Activated CD8-positive, alpha-beta memory T cell treated with anti-CD3 and anti-CD28 coated beads for 36 hours (primary cell): Measurements from ENCODE around the gene CTPS2. TPM values are rescaled to one million over a fixed set of nuclear protein-coding genes. Genes with fewer than 3 reads are reported as not detected.

Experiments used
- CTCF ChIA-PET: fragments of 350-600 bp; sonication (Branson Sonifier 250); formaldehyde crosslinking; loops from one replicate; lab custom pipeline; 2021; ENCODE audit warnings: antibody characterized with exemption; lab: Charles Lee
- POLR2A ChIA-PET: fragments of 350-600 bp; sonication (Branson Sonifier 250); formaldehyde crosslinking; loops from one replicate; lab custom pipeline; 2021; ENCODE audit warnings: antibody characterized with exemption; lab: Charles Lee
- total RNA-seq, 2 experiments: library from RNA; stranded (reverse); gene quantifications; one replicate each; pipeline ENCODE4 v1.2.3, GENCODE V29; 2021

CTPS2 gene
- total RNA-seq, 2 experiments from 2014 or later = 5.3 to 6.3 TPM

DNA sequence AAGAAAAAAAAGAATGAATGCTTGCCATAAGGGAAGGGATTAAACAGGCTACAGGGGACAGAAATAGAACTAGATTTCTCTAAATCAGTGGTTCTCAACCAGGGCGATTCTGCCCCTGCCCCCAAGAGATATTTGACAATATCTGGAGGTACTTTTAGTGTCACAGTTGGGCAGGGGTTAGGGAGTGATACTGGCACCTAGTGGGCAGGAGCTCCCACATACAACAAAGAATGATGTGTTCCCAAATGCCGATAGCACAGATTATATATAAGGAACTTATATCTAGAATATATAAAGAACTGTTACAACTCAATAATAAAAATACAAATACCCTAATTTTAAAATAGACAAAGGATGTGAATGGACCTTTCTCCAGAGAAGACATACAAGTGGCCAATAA, 47.8 kb downstream of the CTPS2 start:
- ChIA-PET CTCF (no interaction called here), POLR2A (no interaction called here)

GRCh38 chrX:16664074-16664473, 48.4 kb downstream of the CTPS2 start:
- ChIA-PET POLR2A (no interaction called here), CTCF (no interaction called here)

GRCh38 chrX:16662402-16662801, 50.1 kb downstream of the CTPS2 start:
- POLR2A ChIA-PET = no interaction called here
- CTCF ChIA-PET = no interaction called here

DNA sequence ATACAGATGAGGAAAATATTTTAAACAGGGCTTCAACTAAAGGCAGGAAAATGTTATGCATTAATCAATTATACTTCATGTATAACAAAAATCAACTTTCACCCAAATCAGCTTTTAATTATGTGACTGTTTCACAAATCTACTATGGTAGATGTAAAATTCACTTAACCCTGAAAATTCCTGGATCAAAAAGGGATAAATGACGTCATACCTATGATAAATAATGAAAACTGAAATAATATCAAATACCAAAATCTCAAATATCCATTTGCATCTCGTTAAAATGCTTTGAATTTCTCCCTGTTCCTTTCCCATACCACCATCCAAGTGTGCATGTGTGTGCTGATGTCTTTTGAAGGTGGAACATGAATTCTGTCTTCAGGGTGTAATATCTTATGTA, 51.0 kb downstream of the CTPS2 start:
- ChIA-PET POLR2A (no interaction called here), CTCF (no interaction called here)

- CTCF ChIA-PET = no interaction called here
- POLR2A ChIA-PET = no interaction called here
These were observed 53.1 kb downstream of the CTPS2 start for GRCh38 chrX:16659321-16659720.

- ChIA-PET POLR2A (no interaction called here), CTCF (no interaction called here)
These were observed 54.2 kb downstream of the CTPS2 start for GRCh38 chrX:16658284-16658683.

GRCh38 chrX:16654093-16654492, 58.4 kb downstream of the CTPS2 start:
- CTCF ChIA-PET = no interaction called here
- POLR2A ChIA-PET = no interaction called here

- POLR2A ChIA-PET = no interaction called here
- CTCF ChIA-PET = no interaction called here
These were observed 59.0 kb downstream of the CTPS2 start for GRCh38 chrX:16653424-16653823.

DNA sequence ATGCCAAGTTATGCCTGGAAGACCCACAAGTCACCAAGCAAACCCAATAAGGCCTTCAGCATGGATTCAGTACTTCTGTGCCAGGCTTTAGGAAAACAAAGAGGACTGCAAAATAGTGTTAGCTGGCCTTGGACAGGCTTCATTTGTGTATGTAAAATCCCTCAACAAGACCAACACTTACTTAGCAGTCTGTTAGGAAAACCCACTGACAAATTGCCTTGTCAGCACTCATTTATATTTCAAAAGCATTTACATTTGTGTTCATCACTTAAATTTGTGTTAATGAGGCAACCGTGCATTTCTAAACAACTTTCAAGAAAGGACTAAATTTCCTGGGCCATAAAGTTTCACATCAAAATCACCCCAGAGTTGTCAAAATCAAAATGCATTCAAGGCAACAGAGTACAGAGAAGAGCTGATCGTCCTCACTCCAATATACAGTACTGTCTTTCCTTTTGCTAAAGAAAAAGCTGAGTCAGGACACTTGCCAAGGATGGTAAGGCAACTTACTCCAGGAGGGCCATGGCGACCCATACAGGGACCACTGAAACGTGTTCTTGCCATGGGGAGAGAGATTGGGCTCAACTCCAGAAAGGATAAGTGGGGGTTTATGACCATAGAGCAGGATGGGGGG, 61.0 kb downstream of the CTPS2 start:
- ChIA-PET CTCF (no interaction called here), POLR2A (no interaction called here)

GRCh38 chrX:16649858-16650257, 62.6 kb downstream of the CTPS2 start, which contains the start of gene S100G:
S100G (plus strand) TSS chrX:16650158; CDS start chrX:16651007, 849 bp downstream.
- CTCF ChIA-PET = no interaction called here

DNA sequence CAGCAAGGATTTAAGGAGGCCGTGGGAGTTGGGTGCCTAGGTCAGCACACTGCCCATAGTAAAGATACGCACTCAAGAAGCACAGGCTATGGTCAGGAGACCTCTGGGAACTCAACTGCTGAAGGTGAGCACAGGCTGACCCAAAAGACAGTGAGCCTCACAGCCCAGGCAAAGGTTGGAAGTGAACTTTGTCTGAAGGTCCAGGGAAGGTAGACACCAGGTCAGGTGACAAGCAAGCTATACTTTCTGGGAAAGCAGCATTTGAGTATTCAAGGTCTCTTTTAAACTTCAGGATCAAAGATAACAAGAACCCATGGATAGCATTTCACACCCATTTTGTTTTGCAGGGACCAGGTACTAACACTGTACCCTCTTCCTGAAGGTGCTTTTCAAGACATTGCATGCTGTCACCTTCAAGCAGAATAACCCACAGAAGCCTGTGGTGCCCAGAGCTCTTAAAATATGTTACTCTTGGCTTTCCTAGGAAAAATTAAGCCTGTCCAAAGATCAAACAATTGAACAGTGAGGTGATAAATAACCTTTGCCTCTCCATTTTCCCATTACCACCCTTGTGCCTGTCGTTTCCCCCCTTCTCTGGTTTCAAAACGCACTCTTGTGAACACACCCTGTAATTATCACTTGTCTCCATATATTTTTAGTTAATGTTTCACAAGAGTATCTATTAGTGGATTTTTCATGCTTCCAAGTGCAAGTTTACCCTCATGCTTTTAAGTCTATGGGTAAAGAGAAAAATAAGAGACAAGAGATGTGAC, 65.9 kb downstream of the CTPS2 start:
- ChIA-PET CTCF (no interaction called here), POLR2A (no interaction called here)

More at GRCh38 chrX:16649858-16650257, 62.6 kb downstream of the CTPS2 start, which contains the start of gene S100G:
- POLR2A ChIA-PET = no interaction called here

DNA sequence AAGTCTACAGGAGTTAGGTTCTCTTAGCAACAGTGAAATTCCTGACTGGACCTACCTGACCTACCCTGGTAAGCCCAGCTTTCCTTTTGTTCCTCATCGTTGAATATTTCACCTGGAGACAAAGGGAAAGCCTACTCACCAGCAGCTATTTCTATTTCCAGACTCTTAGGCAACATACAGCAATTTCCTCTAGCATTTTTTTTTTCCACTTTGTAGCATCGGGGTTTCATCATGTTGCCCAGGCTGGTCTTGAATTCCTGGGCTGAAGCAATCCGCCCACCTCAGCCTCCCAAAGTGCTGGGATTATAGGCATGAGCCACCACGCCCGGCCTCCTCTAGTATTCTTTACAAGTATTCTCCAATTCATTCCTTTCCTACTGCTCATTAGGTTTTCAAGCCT, 69.3 kb downstream of the CTPS2 start:
- ChIA-PET CTCF (no interaction called here), POLR2A (no interaction called here)

- CTCF ChIA-PET = no interaction called here
- POLR2A ChIA-PET = no interaction called here
These were observed 71.6 kb downstream of the CTPS2 start for GRCh38 chrX:16640823-16641222.

DNA sequence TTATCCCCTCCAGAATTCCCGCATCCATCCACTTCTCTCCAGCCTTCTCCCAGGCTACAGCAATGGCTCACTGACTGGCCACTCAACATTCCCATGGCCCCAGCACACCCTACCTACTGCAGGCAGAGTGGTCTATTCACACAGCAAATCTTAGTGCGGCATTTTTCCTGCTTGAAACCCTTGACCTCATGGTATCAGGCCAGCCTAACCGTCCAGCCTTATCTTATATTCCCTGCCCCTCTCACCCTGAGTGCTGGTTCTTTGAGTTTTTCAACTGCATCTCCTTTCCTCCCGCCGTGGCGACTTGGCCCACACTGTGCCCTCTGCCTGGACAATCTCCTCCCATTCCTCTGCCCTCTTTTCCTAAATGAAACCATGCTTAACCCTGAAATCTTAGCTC, 72.5 kb downstream of the CTPS2 start:
- POLR2A ChIA-PET = no interaction called here
- CTCF ChIA-PET = no interaction called here

DNA sequence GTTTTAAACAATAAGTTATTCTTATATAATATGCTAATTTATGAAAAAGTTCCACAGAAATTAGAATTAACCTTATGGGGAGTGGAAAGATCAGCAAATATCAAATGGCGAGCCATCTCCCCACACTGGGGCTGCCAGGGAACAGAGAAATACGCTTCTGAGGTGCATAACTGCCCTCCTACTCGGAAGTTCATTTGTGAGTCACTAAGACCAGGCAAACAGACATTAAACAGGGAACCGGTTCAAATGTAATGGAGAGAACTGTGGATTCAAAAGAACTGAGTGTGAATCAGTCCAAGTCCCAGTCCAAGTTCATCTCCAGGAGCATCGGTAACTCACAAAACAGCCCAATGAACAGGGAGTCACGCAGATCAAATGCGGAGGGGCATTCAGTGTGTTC, 73.9 kb downstream of the CTPS2 start:
- ChIA-PET POLR2A (no interaction called here), CTCF (interaction anchor here (0.7 kb wide), 1 partner anchor 9 kb away, joined by 3 read pairs; no protein-coding TSS in a partner anchor)

GRCh38 chrX:16635596-16635995, 76.9 kb downstream of the CTPS2 start:
- CTCF ChIA-PET = no interaction called here

DNA sequence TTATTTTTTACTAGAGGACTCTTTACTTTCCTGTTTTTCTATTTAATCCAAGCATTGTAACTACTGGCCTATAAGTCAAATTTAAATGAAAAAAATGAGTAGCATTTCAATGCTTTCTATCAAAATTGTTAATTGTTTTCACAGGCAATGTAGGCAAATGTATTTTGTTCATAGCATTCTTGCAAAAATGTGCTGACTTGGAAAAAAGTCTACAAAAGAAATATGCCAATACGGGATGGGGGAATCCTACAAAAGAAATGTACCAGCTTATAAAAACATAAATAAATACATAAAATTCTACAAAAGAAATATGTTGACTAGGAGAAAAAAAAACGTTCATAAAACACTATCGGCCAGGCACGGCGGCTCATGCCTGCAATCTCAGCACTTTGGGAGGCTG, 77.4 kb downstream of the CTPS2 start:
- ChIA-PET POLR2A (no interaction called here), CTCF (no interaction called here)

More at GRCh38 chrX:16635596-16635995, 76.9 kb downstream of the CTPS2 start:
- POLR2A ChIA-PET = no interaction called here

DNA sequence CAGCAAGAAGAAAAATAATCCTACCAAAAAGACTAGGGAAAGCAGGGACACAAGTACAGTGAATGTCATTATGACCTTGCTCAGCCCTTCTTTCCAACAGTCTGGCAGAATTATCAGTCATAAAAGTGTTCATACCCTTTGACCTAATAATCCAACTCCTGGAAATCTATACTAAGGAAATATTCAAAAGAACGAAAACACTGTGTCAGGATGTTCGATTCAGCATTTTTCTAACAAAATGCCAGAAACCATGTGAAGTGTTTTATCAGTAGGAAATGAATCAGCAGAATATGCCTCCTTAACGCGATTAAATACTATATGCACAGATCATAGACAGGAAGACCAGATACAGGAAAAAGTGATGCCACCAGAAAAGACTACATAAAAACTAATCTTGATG, 78.7 kb downstream of the CTPS2 start:
- ChIA-PET CTCF (no interaction called here), POLR2A (no interaction called here)

- ChIA-PET CTCF (interaction anchor here (0.6 kb wide), 1 partner anchor 8 kb away, joined by 3 read pairs; no protein-coding TSS in a partner anchor), POLR2A (no interaction called here)
These were observed 82.6 kb downstream of the CTPS2 start for GRCh38 chrX:16629909-16630308.

- CTCF ChIA-PET = interaction anchor here (0.6 kb wide), 1 partner anchor 9 kb away, joined by 3 read pairs; no protein-coding TSS in a partner anchor
- POLR2A ChIA-PET = no interaction called here
These were observed 83.4 kb downstream of the CTPS2 start for GRCh38 chrX:16628946-16629595.
